Smooth muscle cell (in vitro differentiated cells): ENCODE measurements around the gene TMEM255B. TPM values are rescaled to one million over a fixed set of nuclear protein-coding genes. Genes with fewer than 3 reads are reported as not detected.
A peak's percentile ranks its signal among the peaks of the same experiment; 100 is the strongest.

Experiments used
- DNase-seq: peaks from one replicate; lab custom pipeline; 2025; ENCODE audit not compliant: unreplicated experiment; lab: John Stamatoyannopoulos, UW
- H2AFZ ChIP-seq: fragments of 200-600 bp; sonication (generic); 2 replicates; pipeline ENCODE4 v1.6.0; 2016; ENCODE audit warnings: antibody characterized with exemption, low read depth, mild to moderate bottlenecking
- H3F3A ChIP-seq: fragments of 200-600 bp; sonication (generic); 2 replicates; pipeline ENCODE4 v1.6.0; 2017; ENCODE audit warnings: antibody characterized with exemption, low read depth
- H3K27ac ChIP-seq: fragments of 200-600 bp; sonication (generic); 2 replicates; pipeline ENCODE4 v1.5.1; 2016; ENCODE audit warnings: low read depth, mild to moderate bottlenecking
- H3K27me3 ChIP-seq: fragments of 200-600 bp; sonication (generic); 2 replicates; pipeline ENCODE4 v1.6.1; 2016; ENCODE audit warnings: low read depth, mild to moderate bottlenecking
- H3K36me3 ChIP-seq: fragments of 200-600 bp; sonication (generic); 2 replicates; pipeline ENCODE4 v1.5.1; 2016; ENCODE audit warnings: low read depth
- H3K4me1 ChIP-seq: fragments of 200-600 bp; sonication (generic); 2 replicates; pipeline ENCODE4 v1.5.1; 2016; ENCODE audit warnings: low read depth
- H3K4me2 ChIP-seq: fragments of 200-600 bp; sonication (generic); 2 replicates; pipeline ENCODE4 v1.6.0; 2016; ENCODE audit warnings: mild to moderate bottlenecking
- H3K4me3 ChIP-seq: fragments of 200-600 bp; sonication (generic); 2 replicates; pipeline ENCODE4 v1.5.1; 2016; ENCODE audit warnings: mild to moderate bottlenecking
- H3K79me2 ChIP-seq: fragments of 200-600 bp; sonication (generic); 2 replicates; pipeline ENCODE4 v1.6.0; 2016; ENCODE audit warnings: low read depth, mild to moderate bottlenecking
- H3K9ac ChIP-seq: fragments of 200-600 bp; sonication (generic); 2 replicates; pipeline ENCODE4 v1.6.0; 2016; ENCODE audit warnings: low read depth
- H3K9me3 ChIP-seq: fragments of 200-600 bp; sonication (generic); replicated peaks from 2 replicates; pipeline ENCODE4 v1.5.1; 2016; ENCODE audit warnings: low read depth
- H4K20me1 ChIP-seq: fragments of 200-600 bp; sonication (generic); 2 replicates; pipeline ENCODE4 v1.6.0; 2016; ENCODE audit warnings: low read depth
- WGBS: methylation state at CpG from one replicate; pipeline ENCODE4 v1.1.7; 2016; ENCODE audit warnings: low lambda C conversion rate; 5-methylcytosine and 5-hydroxymethylcytosine counted together
- polyA plus RNA-seq: library from polyadenylated mRNA; unstranded; fragments of >200 nt; fragmentation: Nextera tagmentation; extraction: Ambion mirVana; gene quantifications from 2 replicates; pipeline ENCODE4 v1.2.1, GENCODE V29; 2016
- total RNA-seq: library from RNA; depleted of rRNA; stranded (reverse); fragments of >200 nt; gene quantifications from 2 replicates; pipeline ENCODE4 v1.2.3, GENCODE V29; 2014
- TF ChIP-seq, protein P1 (sequence below): fragments of 200-600 bp; sonication (generic); IDR thresholded peaks from 2 replicates; pipeline ENCODE4 v1.5.1; 2017; ENCODE audit warnings: borderline replicate concordance, mild to moderate bottlenecking, antibody characterized with exemption; ENCODE audit not compliant: insufficient read depth, poor library complexity, severe bottlenecking

TMEM255B gene
- total and polyA plus RNA-seq, 2 experiments from 2014 or later, result 0.22 to 2.1 TPM

DNA sequence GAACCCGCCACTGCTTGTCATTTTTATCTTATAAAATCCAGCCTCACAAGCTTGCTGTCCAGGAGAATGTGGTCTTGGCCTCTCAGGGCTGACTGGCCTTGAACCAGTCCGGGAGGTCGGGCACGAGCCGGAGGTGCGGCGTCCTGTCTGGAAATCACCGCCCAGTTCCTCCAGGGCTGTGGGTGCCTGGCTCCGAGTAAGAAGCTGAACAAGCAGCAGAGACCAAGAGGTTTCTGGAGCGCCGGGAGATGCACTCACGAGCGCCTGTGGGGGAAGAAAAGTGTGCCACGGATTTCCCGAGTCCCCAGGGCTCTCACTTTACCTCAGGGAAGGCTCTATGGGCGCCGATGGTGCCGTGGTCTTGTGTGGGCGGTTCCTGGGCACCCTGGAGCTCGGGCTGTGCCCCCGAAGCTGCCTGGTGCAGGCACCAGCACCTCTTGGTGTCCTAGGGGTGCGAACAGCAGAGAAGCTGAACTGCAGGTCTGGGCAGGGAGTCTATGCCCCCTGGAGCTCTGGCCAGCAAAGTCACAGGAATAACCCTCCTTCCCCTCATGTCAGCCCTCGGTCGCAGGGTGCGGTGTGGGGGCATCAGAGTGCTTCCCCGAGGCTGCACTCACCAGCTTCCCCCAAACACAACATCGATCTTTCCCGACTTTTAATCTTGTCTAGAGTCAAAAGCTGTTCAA, 54.9 kb downstream of the TMEM255B start:
- no peak overlapping the region for H3K9ac ChIP-seq
- no peak for DNase-seq
- WGBS, result 67% methylated on average over 28 of the region's 28 CpGs
- H3K4me2 ChIP-seq, result peak overlapping the region; percentile 52
- no peaks in the 10 kb centered on the region for H3K36me3 ChIP-seq
- H3K79me2 ChIP-seq, result no peaks in the 10 kb centered on the region
- H2AFZ ChIP-seq, result no peak overlapping the region
- H3K4me1 ChIP-seq, result peaks cover 6% of the 10 kb centered on the region
- H3K9me3 ChIP-seq, result no peaks in the 10 kb centered on the region
- no peak overlapping the region for H3K4me3 ChIP-seq
- TF ChIP-seq, protein P1, sequence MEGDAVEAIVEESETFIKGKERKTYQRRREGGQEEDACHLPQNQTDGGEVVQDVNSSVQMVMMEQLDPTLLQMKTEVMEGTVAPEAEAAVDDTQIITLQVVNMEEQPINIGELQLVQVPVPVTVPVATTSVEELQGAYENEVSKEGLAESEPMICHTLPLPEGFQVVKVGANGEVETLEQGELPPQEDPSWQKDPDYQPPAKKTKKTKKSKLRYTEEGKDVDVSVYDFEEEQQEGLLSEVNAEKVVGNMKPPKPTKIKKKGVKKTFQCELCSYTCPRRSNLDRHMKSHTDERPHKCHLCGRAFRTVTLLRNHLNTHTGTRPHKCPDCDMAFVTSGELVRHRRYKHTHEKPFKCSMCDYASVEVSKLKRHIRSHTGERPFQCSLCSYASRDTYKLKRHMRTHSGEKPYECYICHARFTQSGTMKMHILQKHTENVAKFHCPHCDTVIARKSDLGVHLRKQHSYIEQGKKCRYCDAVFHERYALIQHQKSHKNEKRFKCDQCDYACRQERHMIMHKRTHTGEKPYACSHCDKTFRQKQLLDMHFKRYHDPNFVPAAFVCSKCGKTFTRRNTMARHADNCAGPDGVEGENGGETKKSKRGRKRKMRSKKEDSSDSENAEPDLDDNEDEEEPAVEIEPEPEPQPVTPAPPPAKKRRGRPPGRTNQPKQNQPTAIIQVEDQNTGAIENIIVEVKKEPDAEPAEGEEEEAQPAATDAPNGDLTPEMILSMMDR, result no peak
- no peak overlapping the region for H3K27ac ChIP-seq
- H3F3A ChIP-seq, result no peaks in the 10 kb centered on the region
- no peaks in the 10 kb centered on the region for H4K20me1 ChIP-seq
- no peaks in the 10 kb centered on the region for H3K27me3 ChIP-seq

DNA sequence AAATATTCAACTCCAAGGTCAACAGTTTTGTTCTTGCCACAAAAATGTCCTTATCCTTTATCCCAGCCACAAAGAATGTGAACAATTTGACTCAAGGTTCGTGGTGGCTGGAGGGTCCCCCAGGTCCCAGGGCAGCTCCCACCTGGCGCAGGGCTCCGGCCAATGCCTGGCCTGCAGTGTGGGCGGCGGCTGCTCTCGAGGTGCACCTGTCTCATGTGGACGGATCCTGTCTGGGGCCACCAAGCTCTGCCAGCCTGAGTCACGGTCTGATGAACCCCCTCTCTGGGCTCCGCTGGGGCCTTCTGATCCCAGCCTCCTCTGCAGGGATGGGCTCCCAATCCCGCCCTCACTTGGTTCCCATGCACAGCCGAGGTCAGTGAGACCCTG, 55.4 kb downstream of the TMEM255B start:
- no peaks in the 10 kb centered on the region for H3F3A ChIP-seq
- no peaks in the 10 kb centered on the region for H3K9me3 ChIP-seq
- H3K36me3 ChIP-seq, result no peaks in the 10 kb centered on the region
- no peaks in the 10 kb centered on the region for H3K79me2 ChIP-seq
- DNase-seq, result no peak
- H3K27me3 ChIP-seq, result no peaks in the 10 kb centered on the region
- H3K9ac ChIP-seq, result no peak overlapping the region
- no peak overlapping the region for H2AFZ ChIP-seq
- no peak overlapping the region for H3K4me3 ChIP-seq
- 77% methylated on average over 11 of the region's 11 CpGs for WGBS
- H4K20me1 ChIP-seq, result no peaks in the 10 kb centered on the region
- TF ChIP-seq, protein P1, result no peak
- H3K4me2 ChIP-seq, result no peak overlapping the region
- peaks cover 6% of the 10 kb centered on the region for H3K4me1 ChIP-seq
- H3K27ac ChIP-seq, result no peak overlapping the region

DNA sequence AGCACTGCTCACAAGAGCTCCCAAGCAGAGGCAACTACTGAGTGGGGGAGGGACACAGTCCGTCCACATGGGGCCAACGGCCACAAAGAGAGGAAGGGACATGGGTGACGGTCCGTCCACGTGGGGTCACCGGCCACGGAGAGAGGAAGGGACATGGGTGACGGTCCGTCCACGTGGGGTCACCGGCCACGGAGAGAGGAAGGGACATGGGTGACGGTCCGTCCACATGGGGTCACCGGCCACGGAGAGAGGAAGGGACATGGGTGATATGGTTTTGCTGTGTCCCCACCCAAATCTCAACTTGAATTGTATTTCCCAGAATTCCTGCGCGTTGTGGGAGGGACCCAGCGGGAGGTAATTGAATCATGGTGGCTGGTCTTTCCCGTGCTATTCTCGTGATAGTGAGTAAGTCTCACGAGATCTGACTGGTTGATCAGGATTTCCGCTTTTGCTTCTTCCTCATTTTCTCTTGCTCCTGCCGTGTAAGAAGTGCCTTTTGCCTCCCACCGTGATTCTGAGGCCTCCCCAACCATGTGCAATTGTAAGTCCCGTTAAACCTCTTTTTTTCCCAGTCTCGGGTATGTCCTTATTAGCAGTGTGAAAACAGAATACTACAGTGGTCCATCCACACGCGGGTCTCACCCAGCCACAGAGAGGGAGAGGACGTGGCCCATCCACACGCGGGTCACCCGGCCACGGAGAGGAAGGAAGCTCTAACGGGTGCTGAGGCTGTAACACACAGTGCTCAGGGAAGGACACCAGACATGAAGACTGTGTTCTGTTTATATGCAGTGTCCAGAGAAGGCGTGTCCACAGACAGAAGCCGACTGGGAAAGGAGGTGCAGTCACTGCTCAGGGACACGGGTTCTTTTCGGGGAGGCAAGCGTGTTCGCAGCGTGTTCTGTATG, 56.4 kb downstream of the TMEM255B start:
- TF ChIP-seq, protein P1, result no peak
- Histone ChIP-seq H3K4me1 (peaks cover 6% of the 10 kb centered on the region), H3K27me3 (no peaks in the 10 kb centered on the region), H3K9me3 (no peaks in the 10 kb centered on the region), H3K4me2 (no peak overlapping the region), H2AFZ (no peak overlapping the region), H3K4me3 (no peak overlapping the region), H4K20me1 (no peaks in the 10 kb centered on the region), H3K27ac (no peak overlapping the region), H3K36me3 (no peaks in the 10 kb centered on the region), H3K79me2 (no peaks in the 10 kb centered on the region), H3K9ac (no peak overlapping the region), H3F3A (peaks cover 3% of the 10 kb centered on the region)
- WGBS, result 93% methylated on average over 41 of the region's 42 CpGs
- DNase-seq, result no peak
